Fibroblast of skin of left biceps (primary cell): ENCODE results near the gene PRDM16.

Source experiments
- DNase-seq, 2 experiments: peaks; one replicate each; pipeline ENCODE4 v3.0.0-alpha.2; 2013; ENCODE audit warnings: low read depth in 2 of 2

Gene PRDM16

DNA sequence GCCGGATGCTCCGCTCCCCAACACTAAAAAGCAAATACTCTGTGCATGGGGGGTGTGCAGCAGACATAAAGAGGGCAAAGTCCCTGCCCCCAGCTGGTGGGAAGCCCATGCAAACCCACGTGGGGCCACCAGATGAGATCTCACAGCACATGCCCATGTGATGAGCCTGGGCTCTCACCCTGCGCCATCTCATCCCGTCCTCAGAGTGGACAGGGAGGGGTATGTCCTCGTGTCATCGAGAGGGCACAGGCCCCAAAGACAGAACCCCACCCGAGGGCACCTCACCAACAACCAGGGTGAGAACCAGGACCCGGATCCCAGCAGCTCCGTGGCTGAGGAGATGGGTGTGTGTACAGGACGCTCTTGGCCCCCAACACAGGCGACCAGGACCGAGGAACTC lies 360.3 kb downstream of the PRDM16 start:
- no peak for DNase-seq

- no peak for DNase-seq
Observed at GRCh38 chr1:3429766-3430165, 360.8 kb downstream of the PRDM16 start.

DNA sequence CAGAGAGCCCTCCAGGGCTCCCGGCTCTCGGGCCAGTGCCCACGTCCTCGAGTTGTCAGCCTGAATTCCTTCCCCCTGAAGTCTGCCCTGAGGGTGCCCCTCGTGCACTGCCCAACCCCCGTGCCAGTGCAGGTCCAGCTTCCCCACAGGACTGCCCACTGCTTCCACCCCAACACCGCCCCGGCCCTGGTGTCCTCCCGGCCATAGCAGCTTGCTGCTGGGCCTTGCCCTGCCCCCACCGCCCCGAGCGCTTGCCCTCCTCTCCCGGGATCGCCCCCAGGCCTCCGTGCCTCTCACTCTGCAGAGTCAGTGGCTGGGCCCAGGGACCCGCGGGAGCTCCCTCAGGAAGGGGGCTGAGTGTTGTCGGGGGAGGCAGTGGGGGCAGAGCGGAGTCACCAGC lies 361.4 kb downstream of the PRDM16 start:
- no peak for DNase-seq

DNA sequence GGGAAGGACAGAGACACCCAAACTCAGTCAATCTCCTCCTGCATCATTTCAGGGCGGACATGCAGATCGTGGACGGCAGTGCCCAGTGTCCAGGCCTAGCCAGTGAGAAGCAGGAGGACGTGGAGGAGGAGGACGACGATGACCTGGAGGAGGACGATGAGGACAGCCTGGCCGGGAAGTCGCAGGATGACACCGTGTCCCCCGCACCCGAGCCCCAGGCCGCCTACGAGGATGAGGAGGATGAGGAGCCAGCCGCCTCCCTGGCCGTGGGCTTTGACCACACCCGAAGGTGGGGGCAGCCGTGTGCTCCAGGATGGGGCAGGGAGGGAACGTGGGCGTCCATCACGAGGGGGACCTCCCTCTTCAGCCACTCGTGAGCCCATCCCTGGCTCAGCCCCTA lies 361.8 kb downstream of the PRDM16 start:
- no peak for DNase-seq

DNA sequence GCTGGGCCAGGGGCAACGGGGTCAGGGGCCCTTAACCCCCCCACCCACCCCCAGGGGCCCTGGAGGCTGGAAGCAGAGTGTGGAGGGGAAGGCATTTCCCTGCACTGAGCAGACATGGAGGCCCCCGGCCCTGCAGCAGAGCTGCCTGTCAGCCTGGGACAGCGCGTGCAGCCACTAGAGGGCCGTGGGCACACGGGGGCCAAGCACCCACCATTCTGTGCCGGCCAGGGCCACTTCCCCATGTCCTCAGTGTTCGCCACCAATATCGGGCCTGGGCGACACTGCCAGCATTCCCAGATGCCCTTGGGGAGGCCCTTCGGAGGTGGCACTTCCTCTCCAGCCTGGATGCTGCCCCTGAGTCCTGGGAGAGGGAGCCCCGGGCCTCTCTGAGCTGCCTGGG lies 362.3 kb downstream of the PRDM16 start:
- DNase-seq: no peak

DNA sequence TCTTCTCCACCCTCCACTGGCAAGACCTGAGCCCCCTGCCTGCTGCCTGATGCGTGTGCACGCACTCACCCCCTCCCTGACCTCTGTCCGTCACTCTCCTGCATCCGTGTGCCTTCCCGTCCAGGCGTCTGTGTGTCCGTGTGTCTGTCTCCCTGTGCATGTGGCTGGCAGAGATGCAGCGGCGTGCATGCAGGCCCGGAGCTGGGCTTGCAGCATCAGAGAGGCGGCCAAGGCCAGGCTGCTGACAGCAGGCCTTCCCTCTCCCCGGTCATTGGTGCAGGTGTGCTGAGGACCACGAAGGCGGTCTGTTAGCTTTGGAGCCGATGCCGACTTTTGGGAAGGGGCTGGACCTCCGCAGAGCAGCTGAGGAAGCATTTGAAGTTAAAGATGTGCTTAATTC lies 362.7 kb downstream of the PRDM16 start:
- no peak for DNase-seq

GRCh38 chr1:3432306-3432705 lies 363.3 kb downstream of the PRDM16 start:
- no peak for DNase-seq

GRCh38 chr1:3433076-3433475 lies 364.1 kb downstream of the PRDM16 start:
- no peak for DNase-seq

GRCh38 chr1:3433596-3434320 lies 364.8 kb downstream of the PRDM16 start:
- no peak for DNase-seq

GRCh38 chr1:3434406-3435110 lies 365.6 kb downstream of the PRDM16 start:
- no peak for DNase-seq

- DNase-seq: no peak
Observed at GRCh38 chr1:3435666-3436065, 366.7 kb downstream of the PRDM16 start.

- DNase-seq: no peak
Observed at GRCh38 chr1:3436451-3436850, 367.4 kb downstream of the PRDM16 start.

DNA sequence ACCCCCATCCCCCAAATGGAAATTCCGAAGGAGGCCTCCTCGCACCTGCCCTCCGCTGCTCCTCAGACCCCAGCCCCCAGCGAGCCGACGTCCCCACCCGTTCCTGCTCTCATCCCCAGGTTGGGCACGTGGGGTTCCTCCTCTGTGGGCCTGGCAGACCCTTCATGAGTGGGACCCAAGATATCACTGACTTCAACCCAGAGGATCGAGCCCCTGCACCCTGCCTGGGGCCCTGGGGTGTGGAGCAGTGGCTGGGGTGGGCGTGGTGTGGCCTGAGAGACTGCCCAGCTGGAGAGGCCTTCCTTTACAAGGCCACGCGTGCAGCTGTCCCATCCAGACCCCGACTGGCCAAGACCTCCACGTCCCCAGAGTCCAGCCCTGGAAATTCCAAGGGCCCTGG lies 367.9 kb downstream of the PRDM16 start:
- no peak for DNase-seq

- no peak for DNase-seq
Observed at GRCh38 chr1:3438661-3439180, 369.7 kb downstream of the PRDM16 start.

DNA sequence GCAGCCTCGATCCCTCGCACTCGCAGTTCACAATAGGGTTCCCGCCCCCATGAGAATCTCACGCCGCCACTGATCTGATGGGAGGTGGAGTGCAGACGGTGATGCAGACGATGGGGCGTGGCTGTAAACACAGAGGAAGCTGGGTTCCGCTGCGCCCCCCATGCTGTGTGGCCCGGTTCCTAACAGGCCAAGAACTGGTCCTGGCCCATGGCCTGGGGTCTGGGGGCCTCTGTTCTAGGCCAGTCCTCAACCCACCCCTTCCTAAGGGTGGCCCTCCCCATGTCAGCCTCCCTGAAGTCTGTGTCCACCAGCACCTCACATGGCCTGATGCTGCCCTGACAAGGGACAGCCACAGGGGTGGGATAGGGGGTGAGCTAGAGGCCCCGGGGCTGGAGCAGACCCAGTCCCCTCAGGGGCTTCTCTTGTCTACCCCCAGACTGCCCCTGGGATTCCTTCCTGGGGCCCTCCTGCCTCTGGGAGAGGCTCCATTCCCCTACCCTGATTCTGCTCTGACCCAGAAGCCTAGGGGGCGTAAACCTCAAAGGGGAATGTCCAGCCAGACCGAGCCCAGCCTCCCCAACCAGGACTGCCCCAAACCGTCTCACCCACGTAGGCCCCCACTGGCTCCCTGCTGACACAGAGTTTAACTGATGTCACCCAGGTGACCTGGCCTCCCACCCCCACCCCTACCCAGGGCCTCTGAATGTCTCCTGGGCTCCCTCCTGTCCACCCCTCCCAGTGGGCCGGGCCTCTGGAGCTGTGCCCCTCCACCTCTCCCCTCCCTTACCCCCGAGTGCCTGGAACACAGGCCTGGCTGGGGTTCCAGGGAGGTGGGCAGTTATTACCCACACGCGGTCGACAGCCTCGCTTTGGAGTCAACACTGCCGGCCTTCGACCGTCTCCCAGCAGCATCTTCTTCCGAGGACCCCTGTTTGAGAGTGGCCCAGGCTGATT lies 370.6 kb downstream of the PRDM16 start:
- no peak for DNase-seq

DNA sequence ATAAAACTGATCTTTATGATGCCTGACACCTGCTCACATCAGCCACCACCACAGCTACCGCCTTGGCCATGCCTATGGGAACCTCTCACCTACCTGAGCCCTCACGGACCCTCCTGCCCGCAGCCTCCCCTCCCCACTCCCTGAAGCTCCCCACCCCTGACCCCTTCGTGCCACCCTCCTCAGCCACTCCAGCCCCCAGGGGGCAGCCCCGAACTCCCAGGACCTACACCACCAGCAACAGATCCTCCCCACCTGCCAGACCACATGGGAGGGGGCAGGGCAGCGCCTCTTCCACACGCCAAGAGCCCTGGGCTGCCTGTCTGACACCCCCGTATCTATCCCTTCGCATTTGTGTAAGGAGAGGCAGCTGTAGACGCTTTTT lies 371.3 kb downstream of the PRDM16 start:
- no peak for DNase-seq

GRCh38 chr1:3440711-3441409 lies 371.9 kb downstream of the PRDM16 start:
- no peak for DNase-seq

DNA sequence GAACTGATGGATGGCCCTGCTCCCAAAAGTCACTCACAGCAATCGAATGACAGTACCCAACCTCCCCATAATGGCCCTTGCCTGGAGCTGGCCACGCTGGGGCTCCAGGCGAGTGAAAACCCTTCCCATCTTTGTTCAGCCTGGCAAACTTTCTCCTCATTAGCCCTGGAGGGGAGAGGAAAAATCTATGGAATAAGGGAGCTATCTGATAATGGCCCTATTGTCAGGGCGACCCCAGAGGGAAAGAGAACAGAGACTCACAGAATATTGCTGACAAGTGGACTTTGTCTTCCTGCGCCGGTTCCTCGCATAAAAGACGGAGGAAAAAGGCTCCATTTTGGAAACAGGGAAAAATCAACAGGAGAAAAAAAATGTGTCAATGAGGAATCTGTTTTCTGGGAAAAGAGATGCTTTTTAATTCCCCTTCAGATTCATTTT lies 372.4 kb downstream of the PRDM16 start:
- DNase-seq: no peak

- DNase-seq: no peak
Observed at GRCh38 chr1:3441880-3442279, 372.9 kb downstream of the PRDM16 start.

GRCh38 chr1:3442331-3442730 lies 373.3 kb downstream of the PRDM16 start:
- DNase-seq: no peak

- no peak for DNase-seq
Observed at GRCh38 chr1:3442901-3443300, 373.9 kb downstream of the PRDM16 start.

DNA sequence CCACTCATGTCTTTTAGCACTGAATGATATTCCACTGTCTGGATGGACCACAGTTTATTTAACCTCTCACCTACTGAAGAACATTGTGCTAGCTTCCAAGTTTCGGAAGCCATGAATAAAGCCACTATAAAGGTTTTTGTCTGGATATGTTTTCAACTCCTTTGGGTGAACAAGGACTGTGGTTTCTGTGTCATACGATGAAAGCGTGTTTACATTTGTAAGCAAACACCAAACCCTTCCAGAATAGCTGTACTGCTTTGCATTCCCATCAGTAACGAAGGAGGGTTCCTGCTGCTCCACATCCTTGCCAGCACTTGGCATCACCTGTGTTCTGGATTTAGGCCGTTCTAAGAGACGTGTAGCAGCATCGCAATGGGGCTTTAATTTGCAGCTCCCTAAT lies 374.8 kb downstream of the PRDM16 start:
- no peak for DNase-seq
